DMS114 treated with DMSO at 0.1 percent for 48 hours (cell line): ENCODE measurements around the gene RUSF1.
"Not testable (repeated sequence)": the region's sequence is repeated elsewhere in the genome, so short reads cannot be mapped to it uniquely, and the experiment has no call there.

Source experiments
- DNase-seq: peaks from one replicate; lab custom pipeline; 2025; ENCODE audit not compliant: unreplicated experiment; lab: John Stamatoyannopoulos, UW

RUSF1 gene

GRCh38 chr16:31507929-31508705 is at the start of gene RUSF1:
Gene RUSF1, minus strand, starts transcription at chr16:31508391. Its CDS starts 18 bp downstream, at chr16:31508373.
- DNase-seq, result peak; percentile 63

GRCh38 chr16:31542763-31543162 is 34.6 kb upstream of the RUSF1 start:
- no peak for DNase-seq

- DNase-seq, result not testable (repeated sequence)
These were observed 31.6 kb upstream of the RUSF1 start for GRCh38 chr16:31539762-31540161.

GRCh38 chr16:31538243-31538598 is 30.0 kb upstream of the RUSF1 start:
- DNase-seq, result not testable (repeated sequence)

- DNase-seq, result no peak
These were observed 29.4 kb upstream of the RUSF1 start for GRCh38 chr16:31537362-31538242.

- no peak for DNase-seq
These were observed 28.7 kb upstream of the RUSF1 start for GRCh38 chr16:31536804-31537361.

- DNase-seq, result no peak
These were observed 27.5 kb upstream of the RUSF1 start for GRCh38 chr16:31535737-31536136.

GRCh38 chr16:31532896-31533295 is 24.7 kb upstream of the RUSF1 start:
- no peak for DNase-seq

- DNase-seq, result no peak
These were observed 23.9 kb upstream of the RUSF1 start for GRCh38 chr16:31532120-31532519.

GRCh38 chr16:31531096-31531495 is 22.9 kb upstream of the RUSF1 start:
- no peak for DNase-seq

GRCh38 chr16:31530405-31530804 is 22.2 kb upstream of the RUSF1 start:
- no peak for DNase-seq

- DNase-seq, result no peak
These were observed 21.7 kb upstream of the RUSF1 start for GRCh38 chr16:31529937-31530312.

- DNase-seq, result no peak
These were observed 21.1 kb upstream of the RUSF1 start for GRCh38 chr16:31529108-31529936.

- DNase-seq, result no peak
These were observed 20.4 kb upstream of the RUSF1 start for GRCh38 chr16:31528523-31529107.

GRCh38 chr16:31527734-31528274 is 19.6 kb upstream of the RUSF1 start, which contains the start of gene AHSP:
Gene AHSP, plus strand, starts transcription at chr16:31527900. Its CDS starts 240 bp downstream, at chr16:31528140.
- no peak for DNase-seq

- no peak for DNase-seq
These were observed 16.9 kb upstream of the RUSF1 start for GRCh38 chr16:31525113-31525512.

- DNase-seq, result not testable (repeated sequence)
These were observed 15.6 kb upstream of the RUSF1 start for GRCh38 chr16:31523768-31524167.

GRCh38 chr16:31522071-31522470 is 13.9 kb upstream of the RUSF1 start:
- DNase-seq, result no peak

GRCh38 chr16:31521368-31521767 is 13.2 kb upstream of the RUSF1 start:
- DNase-seq, result no peak

GRCh38 chr16:31519759-31520431 is 11.7 kb upstream of the RUSF1 start:
- DNase-seq, result no peak
